HG02642 (cell line): Measurements from ENCODE around the gene CHMP4A.
"Not testable (repeated sequence)": the region's sequence is repeated elsewhere in the genome, so short reads cannot be mapped to it uniquely, and the experiment has no call there.

Experiments used
- ATAC-seq: cut with Tn5 transposase; IDR thresholded peaks from one replicate; pipeline ENCODE4 v1.9.1; 2021; ENCODE audit warnings: mild to moderate bottlenecking; ENCODE audit not compliant: unreplicated experiment, poor library complexity

The CHMP4A gene

DNA sequence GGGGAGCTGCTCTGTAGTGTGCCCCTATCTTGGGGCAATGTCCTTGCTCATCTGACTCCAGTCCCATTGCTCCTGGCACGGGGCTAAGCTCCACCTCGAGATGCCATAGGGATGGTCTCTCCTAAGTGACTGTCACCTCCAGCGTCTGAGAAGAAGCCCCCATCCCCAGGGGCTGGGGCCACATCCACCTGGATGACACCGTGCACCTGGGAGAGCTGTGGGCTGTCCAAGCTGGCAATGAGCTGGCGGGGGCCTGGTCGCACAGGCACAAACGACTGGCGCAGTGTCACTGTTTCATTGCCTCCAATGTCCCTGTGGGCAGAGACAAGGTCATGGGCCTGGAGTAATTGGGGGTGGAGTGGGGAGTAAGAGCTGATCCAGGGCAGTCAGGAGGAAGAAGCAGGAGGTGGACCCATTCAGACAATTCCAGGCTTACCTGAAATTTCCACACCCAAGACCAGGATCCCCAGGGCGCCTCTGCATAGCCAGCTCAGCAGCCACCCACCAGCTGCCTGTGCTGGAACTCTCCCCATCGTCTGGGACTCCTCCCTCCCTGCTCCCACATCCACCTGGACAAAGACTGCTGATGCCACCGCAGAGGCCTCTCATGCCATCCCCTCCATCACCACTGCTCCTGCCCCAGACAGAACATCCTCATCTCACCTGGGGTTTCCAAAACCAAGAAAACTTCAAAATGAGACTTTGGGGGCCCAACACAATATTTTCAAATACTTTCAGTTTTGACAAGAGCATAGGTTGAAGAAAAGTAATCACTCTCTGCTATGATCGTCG lies 36.1 kb upstream of the CHMP4A start:
- no peak for ATAC-seq

DNA sequence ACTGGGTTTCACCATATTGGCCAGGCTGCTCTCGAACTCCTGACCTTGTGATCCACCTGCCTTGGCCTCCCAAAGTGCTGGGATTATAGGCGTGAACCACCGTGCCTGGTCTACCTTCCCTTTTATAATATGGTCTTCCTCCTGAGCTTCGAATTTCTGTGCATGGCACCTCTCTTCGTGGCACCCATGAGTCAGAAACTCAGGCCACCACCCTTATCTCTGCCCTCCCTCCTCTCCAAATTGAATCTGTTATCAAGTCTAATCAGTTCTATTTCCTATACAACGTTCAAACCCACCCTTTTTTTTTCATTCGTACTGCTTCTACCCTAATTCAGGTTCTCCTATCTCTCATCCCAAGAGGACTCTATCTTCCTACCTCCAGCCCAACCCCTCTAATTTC lies 34.1 kb upstream of the CHMP4A start:
- ATAC-seq: no peak

DNA sequence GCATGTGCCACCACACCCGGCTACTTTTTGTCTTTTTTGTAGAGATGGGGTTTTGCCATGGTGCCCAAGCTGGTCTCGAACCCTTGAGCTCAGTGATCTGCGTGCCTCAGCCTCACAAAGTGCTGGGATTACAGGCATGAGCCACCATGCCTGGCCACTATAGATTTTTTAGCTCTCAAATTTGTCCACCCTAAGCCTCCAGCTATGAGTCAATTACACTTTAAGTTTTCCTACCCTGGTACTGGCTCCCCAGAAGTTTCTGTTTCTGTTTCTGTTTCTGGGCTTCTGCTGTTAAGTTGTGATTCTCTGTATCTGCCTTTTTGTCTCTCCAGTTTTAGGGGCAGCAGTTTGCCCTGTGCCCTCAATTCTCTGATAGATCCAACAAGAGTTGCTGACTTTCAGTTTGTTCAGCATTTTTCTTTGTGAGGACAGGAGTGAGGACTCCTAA lies 33.5 kb upstream of the CHMP4A start:
- no peak for ATAC-seq

DNA sequence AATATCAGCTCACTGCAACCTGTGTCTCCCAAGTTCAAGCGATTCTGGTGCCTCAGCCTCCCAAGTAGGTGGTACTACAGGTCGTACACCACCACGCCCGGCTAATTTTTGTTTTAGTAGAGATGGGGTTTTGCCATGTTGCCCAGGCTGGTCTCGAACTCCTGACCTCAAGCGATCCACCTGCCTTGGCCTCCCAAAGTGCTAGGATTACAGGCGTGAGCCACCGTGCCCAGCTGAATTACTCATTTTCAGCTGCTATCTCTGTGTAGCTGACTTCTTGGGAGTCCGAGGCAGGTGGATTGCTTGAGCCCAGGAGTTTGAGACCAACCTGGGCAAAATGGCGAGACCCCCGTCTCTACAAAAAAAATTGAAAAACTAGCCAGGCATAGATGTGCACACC lies 32.1 kb upstream of the CHMP4A start:
- ATAC-seq: not testable (repeated sequence)

DNA sequence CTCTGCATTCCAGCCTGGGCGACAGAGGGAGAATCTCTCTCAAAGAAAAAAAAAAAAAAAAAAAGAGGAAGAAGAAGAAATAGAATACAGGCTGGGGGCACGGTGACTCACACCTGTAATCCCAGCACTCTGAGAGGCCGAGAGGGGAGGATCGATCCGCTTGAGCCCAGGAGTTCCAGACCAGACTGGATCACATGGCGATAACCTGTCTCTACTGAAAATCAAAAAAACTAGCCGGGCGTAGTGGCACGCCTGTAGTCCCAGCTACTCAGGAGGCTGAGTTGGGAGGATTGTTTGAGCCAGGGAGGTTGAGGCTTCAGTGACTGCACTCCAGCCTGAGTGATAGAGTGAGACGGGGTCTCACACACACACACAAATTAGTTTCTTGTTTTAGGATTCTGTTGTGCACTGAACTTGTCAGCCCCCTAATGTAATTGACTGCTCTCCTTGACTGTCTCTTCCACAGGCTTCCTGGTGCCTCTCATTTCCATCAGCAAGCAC lies 30.1 kb upstream of the CHMP4A start:
- ATAC-seq: no peak

GRCh38 chr14:24241829-24242443 lies 28.6 kb upstream of the CHMP4A start:
- peak; percentile 82 for ATAC-seq

DNA sequence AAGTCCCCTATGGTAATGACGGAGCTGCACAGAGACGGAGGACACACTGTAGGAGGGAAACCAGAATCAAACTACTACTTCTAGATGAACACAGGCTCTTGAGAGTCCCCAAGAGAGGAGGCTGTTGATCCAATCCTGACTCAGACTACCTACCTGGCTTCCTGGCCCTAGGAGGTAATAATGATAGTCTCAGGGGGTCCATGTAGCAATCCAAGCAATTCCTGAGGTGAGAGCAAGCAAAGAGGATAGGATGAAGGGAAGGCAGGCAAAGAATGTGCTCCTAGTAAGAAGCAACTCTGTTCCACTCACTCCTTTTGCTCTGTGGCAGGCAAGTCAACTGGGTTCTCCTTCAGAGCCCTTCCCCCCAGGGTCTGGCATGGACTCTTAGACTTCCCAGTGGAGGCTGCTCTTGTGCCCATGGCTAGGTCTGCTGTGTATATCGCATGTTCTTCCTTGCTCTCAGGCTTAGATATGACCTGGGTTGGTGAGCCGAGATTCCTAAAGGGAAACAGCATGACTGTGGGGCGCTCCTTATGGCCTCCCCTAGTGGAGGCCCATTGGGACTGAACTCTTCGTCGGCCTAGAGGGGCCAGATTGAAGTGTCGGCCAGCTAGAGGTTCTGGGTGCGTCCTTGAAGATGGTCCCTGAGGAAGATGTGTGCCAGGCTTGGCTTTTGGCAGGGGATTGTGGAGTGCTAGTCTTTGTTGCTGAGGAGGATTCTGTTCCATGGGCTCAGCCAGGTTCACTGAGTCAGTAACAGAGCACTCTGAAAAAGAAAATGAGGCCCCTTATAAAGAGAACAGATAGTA lies 27.0 kb upstream of the CHMP4A start:
- ATAC-seq: no peak

GRCh38 chr14:24238527-24239037 lies 25.3 kb upstream of the CHMP4A start:
- ATAC-seq: no peak

DNA sequence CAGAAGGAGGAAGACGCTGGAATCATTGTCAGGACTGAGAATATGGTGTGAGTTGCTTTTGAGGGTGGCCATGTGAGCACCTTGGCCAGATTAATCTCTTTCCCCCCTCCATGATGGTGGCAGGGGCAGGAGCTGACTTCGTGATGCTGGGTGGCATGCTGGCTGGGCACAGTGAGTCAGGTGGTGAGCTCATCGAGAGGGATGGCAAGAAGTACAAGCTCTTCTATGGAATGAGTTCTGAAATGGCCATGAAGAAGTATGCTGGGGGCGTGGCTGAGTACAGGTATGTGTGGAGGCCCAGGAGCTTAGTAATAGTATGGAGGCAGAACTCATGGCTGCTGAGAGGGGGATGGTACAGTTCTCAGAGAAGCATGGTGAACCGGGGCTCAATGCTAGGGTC lies 24.8 kb upstream of the CHMP4A start:
- no peak for ATAC-seq

- ATAC-seq: no peak
Observed at GRCh38 chr14:24237463-24237955, 24.2 kb upstream of the CHMP4A start.

GRCh38 chr14:24236689-24237462 lies 23.6 kb upstream of the CHMP4A start:
- ATAC-seq: no peak

DNA sequence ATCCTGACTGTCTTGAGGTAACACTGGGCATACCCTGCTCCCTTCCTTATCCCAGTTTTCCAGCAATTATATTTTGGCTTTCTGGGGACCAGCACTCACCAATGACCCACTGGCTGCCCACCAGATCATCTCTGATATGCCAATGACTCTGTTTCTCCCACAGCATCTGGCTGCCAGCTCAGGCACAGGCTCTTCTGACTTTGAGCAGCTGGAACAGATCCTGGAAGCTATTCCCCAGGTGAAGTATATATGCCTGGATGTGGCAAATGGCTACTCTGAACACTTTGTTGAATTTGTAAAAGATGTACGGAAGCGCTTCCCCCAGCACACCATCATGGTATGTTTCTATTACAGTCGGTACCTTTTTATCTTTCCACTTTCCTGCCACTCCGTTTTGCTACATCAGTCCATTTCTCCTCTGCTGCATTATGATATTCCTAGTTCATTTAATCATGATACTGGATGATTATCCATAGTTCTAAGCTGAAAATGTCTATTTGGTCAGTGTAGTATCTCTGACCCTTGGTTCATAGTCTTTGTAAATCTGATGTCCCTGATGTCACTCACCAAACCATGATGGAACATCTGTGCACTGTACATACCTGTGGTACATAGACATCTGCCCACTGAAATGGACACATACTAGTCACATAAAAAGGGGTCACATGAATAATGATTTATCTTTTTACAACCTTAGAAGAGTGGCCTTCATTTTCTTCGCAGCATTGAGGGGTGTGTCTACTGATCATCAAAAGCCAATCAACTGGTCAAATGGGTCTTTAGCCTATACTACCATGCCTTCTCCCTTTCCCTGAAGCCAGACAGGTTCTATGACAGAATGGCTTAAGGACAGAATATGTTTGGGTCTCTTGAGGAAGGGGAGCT lies 22.8 kb upstream of the CHMP4A start:
- ATAC-seq: no peak

DNA sequence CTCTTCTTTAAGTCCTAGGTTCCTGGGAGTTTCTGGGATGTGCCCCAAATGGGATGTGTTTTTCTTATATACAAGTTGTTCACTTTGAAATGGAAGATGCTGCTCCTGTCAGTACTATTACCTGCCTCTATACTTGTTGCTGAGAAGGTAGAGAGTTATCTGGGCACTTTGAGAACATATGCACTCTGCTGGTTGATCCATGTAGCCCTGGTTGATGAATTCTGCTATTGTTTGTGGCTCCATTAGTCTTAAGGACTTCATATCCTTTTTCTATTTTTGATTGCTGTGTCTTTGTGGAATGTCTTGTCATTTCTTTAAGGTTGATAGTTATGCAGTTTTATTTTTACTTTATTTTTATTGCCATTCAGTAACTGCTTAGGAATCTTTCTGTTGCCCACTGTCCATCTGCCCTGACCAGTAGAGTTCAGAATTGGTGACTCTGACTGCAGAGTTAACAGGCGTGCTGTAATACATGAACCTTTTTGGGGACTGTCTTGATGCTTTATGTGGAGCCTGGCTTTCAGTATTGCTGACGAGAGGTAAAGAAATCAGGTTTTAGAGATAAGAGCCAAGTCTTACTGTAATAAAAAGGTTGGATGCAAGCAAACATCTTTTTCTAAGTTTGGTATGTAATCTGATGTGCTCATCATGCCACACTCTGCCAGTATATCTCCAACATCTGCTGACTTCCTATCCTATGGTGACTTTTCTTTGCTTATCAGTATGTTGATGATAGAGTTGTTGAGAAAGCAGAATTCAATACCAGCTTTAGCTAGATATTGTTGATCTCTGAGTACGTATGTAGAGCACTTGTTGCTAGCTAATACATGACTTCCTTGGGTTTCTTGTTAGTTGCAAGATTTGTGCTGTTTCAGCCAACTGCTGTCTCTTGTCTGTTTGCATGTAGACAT lies 21.1 kb upstream of the CHMP4A start:
- ATAC-seq: no peak

- ATAC-seq: no peak
Observed at GRCh38 chr14:24233538-24233866, 20.2 kb upstream of the CHMP4A start.

DNA sequence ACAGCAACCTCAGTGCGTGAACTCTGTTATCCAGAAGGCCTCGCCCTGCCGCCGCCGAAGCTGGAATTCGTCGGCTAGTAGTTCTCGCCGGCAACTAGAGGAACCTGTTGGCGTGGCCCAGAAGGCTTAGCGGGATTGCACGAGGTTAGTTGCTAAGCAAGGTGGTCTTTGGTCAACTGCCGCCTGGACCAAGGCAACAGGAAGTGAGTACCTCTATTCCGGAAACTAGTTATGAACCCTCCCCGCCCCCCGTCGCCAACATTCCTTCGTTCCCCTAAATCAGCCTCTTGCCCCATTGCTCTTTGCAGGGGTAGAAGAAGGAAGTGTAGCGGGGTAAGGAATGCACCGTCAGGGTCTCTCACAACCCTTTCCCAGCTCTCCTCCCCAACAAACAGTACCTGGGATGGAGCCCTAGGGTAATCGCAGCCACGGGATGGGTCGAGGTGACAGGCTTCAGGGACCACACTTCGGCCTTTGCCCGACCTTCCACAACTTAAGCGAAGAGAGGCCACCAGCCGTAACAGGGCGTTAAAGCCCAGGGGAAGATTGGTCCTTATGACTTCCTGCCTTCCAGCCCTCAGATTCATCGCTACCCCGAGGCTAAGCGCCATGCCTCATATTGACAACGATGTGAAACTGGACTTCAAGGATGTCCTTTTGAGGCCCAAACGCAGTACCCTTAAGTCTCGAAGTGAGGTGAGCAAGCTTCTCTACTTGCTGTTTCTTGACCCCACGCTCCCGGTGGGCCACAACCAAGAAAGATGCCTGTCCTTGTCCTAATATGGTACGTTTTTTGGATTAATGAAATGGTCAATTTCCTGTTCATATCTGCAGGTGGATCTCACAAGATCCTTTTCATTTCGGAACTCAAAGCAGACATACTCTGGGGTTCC lies 19.6 kb upstream of the CHMP4A start, which contains the start of gene GMPR2:
Gene GMPR2 (plus strand): TSS at position 285 of the 893 bp plus-strand sequence. CDS start 325 bp downstream, at position 610.
- peak; percentile 60 for ATAC-seq

DNA sequence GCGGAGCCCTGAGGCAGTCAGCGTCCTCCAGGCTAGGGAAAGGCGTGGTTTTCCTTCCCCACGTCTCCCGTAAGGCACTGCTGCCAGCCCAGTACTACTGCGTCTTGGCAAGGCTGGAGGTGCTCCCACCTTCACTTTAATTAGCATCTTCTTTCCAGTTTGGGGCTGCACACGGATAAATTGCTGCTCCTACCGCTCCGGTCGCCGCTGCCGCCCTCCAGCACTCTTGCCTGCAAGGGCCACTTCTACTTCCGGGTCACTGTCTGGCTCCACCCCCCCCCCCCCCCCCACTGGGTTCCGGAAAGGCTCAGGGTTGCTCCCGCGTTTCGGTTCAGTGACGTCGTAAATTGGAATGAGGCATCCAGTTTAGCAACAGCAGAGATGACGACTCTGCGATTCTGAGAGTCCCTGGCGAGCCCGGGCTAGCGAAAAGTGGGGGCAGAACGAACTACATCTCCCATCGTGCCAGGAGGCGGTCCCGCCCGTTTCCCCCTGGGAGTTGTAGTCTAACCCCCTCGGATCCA lies 18.9 kb upstream of the CHMP4A start, which contains the start of gene NEDD8:
Gene NEDD8 (minus strand): TSS at position 247 of the 524 bp plus-strand sequence. CDS start 100 bp downstream, at position 147.
- ATAC-seq: peak; percentile 80
